GM19328 (cell line): ENCODE measurements around the gene TMBIM6.
"Not testable (repeated sequence)": the region's sequence is repeated elsewhere in the genome, so short reads cannot be mapped to it uniquely, and the experiment has no call there.

Experiments used
- ATAC-seq: cut with Tn5 transposase; IDR thresholded peaks from one replicate; pipeline ENCODE4 v1.9.1; 2021; ENCODE audit warnings: mild to moderate bottlenecking, moderate library complexity; ENCODE audit not compliant: unreplicated experiment

The TMBIM6 gene

DNA sequence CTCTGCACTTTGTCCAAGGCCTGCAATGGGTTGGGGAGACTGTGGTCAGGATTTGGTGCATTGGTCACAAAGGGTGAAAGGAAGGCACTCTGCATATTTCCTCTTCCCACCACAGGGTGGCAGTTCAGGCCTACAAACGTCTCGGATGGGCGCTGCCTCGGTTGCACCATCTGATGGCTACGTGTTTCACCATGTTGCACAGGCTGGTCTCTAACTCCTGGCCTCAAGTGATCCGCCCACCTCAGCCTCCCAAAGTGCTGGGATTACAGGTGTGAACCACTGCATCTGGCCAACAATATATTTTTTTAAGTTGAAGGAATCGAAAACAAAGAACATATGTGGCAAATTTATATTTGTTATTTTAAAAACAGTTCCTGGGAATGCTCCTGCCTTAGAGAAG is 35.1 kb downstream of the TMBIM6 start:
- ATAC-seq = no peak

DNA sequence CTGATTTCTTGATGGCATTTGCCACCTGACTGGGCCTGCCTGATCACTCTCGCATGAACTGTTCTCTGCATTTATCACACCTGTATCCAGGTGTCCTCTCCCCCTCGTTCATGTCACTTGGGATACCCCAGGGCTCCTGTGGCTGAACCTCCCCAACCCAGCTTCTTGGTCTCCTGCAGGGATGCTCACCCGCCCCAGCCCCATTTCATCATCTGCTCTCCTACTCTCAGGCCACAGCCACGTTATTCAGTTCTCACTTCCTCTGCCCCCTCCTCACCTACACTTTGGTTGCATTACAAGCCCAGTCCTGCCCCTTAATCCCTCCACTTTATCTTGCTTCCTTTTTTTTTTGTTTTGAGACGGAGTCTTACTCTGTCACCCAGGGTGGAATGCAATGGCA is 35.5 kb downstream of the TMBIM6 start:
- no peak for ATAC-seq

DNA sequence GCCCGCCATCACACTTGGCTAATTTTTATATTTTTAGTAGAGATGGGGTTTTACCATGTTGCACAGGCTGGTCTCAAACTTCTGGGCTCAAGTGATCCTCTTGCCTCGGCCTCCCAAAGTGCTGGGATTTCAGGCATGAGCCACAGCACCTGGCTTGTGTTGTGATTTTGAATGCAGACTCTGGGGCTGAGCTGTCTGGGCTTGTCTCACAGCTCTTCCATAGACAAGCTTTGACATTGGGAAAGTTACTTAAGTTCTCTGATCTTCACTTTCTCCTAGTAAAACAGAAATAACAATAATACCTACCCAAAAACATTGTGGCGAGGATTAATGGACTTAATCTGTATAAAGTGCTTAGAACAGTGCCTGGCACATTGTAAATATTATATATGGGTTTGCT is 36.0 kb downstream of the TMBIM6 start:
- ATAC-seq = no peak

DNA sequence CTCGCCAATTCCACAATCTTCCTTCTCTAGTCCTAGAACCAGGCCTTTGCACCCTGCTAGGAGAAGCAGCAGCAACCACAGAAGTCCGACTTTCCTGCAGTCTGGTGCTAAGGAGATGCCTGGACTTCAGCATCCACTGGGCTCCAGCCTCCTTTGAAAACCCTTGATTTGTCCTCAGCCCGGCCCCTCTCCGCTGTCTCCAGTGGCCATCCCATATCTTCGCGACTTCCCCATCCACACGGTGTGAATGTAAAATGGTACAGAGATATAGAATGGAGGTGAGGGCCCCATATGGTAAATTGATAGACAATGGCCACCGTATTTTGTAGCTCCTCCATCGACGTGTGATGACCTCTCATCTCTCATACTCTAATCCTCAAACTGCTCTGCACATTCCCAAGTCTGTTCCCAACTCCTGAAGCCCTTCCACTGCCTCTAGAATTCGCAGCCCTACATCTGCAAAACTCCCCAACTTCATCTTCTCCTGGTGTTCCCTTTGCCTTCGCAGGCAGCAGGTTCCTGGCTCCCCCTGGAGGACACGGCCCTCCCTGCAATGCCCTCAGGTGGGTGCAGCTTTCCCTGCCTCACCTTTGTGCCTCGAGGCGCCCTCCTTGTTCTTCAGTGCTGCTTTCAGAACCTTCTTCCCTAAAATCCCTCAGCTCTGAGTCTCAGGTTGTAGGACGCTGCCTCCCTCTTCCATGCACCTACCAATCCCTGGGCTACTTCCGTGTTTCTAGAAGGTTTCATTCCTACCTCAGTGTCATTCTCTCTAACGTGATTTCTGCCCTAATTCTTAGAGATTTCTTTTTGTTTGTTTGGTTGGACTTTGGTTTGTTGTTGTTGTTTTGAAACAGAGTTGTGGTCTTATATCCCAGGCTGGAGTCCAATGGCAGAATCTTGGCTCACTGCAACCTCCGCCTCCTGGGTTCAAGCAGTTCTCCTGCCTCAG is 36.7 kb downstream of the TMBIM6 start:
- no peak for ATAC-seq

DNA sequence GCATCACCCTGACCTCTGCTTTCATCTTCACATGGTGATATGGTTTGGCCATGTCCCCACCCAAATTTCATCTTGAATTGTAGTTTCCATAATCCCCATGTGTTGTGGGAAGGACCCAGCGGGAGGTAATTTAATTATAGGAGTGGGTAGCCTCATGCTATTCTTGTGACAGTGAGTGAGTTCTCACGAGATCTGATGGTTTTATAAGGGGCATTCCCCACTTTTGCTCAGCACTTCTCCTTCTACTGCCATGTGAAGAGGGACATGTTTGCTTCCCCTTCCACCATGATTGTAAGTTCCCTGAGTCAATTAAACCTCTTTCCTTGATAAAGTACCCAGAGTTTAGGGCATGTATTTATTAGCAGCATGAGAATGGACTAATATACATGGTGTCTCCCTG is 38.2 kb downstream of the TMBIM6 start:
- ATAC-seq = no peak

DNA sequence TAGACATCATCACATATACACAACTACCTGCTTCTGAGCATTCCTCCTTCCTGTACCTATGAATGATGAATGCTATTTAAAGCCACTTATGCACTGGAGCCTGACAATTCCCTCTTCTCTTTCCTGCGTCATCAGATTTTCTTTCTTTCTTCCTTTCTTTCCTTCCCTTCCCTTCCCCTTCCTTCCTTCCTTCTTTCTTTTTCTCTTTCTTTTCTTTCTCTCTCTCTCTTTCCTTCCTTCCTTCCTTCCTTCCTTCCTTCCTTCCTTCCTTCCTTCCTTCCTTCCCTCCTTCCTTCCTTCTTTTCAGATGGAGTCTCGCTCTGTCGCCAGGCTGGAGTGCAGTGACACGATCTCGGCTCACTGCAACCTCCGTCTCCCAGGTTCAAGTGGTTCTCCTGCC is 39.6 kb downstream of the TMBIM6 start:
- ATAC-seq = not testable (repeated sequence)

DNA sequence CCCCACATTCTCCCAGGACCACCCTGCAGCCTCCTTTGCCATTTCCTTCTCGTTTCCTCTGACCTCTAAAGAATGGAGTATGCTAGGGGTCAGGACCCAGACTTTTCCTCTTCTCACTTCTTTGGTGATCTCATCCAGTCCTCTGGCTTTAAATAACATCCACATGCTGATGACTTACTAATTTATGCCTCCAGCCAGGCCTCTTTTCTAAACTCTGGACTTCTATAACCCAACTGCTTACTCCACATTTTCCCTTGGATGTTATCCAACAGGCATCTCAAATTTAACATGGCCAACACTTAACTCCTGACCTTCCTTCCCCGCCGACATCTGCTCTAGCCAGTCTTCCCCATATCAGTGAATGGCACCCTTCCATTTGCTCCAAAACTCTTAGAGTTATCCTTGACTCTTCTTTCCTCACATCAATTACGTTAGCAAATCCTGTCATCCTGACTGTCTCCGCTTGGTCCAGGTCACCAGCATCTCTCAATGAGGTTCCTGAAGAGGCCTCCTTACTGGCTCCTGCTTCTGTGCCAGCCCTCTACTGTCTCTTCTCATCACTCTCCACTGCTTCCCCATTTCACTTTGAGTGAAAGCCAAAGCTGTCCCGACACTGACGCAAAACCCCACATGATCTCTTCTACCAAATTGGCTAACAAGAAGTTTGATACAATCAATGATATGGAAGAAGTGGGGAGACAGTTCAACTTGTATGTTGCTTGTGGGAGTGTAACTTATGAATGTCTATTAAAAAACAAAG is 42.7 kb downstream of the TMBIM6 start:
- ATAC-seq = no peak

DNA sequence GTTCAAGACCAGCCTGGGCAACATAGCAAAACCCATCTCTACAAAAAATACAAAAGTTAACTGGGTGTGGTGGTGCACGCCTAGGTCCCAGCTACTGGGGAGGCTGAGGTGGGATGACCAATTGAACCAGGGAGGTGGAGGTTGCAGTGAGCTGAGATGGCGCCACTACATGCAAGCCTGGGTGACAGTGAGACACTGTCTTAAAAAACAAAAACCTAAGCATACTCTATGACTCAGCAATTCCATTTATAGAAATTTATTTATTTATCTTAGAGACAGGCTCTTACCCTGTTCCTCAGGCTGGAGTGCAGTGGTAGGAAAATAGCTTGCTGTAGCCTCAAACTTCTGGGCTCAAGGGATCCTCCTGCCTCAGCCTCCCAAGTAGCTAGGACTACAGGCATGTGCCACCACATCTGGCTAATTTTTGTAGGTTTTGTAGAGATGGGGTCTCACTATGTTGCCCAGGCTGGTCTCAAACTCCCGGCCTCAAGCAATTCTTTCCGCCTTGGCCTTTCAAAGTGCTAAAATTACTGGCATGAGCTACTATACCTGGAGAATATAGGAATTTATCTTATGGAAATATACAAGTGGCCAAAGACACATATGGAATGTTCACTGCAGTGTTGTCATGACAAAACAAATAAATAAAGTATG is 43.5 kb downstream of the TMBIM6 start:
- ATAC-seq = no peak

DNA sequence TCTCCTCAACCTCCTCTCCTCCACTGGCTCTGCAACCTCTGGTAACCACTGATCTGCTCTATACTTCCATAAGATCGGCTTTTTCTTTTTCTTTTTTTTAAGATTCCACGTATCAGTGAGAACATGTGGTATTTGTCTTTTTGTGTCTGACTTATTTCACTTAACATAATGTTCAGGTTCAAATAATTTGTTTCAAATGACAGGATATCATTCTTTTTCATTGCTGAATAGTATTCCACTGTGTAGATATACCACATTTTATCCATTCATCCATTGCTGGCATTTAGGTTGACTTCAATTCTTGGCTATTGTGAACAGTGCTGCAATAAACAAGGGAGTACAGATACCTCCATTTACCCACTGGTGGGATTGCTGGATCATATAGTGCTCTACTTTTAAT is 46.3 kb downstream of the TMBIM6 start:
- ATAC-seq = no peak

DNA sequence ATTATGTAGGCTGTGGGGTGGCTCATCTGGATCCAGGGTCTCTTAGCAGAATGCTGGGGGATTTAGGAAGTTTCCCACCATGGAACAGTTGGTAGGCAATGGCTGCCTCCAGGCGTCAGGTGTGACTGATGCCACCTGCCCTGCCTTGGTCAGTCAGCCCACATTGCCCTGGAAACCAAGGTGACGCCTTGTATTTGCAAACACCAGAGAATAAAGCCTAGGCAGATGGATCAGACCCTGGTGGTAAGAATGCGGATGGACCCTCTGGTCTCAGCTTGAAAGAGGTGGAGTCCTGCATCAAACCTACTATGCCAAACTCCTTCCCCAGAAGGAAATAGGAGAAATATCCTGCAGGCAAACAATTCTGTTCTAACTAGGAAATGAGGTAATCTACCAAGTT is 48.6 kb downstream of the TMBIM6 start:
- ATAC-seq = no peak

DNA sequence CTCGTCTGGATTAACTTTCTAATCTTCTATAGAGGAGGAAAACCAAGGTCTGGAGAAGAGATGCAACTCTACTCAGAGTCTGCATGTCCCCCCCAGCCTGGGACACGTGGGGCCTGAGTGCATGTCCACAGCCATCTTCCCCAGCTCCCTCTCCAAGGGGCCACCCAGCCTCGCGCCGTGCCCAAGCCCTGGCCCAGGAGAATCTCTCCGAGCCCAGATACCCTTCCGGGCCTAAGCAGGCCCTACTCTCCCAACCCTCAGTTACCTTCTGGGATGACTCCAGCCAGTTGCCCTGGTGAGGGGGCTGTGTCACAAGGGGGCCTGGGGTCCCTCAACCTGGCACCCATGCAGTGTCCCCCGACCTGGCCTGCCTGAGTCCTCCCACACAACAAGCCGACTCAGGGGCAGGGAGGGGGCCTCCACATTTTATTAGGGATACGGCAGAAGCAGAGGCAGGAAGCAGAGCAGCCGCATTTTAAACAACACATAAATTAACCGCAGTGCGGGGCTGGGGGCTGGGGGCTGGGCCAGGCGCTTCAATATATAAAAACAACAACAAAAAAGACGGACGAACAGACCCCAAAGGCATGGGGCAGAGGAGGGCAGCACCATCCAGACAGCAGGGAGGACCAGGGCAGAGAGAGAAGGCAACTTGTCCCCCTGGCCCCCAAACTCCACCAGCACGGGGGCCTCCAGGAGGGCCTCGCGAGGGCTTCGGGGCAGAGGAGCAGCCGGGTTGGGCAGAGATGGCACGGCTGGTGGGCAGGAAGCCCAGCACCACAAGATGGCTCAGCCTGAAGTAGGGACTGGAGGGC is 49.6 kb downstream of the TMBIM6 start:
- no peak for ATAC-seq

DNA sequence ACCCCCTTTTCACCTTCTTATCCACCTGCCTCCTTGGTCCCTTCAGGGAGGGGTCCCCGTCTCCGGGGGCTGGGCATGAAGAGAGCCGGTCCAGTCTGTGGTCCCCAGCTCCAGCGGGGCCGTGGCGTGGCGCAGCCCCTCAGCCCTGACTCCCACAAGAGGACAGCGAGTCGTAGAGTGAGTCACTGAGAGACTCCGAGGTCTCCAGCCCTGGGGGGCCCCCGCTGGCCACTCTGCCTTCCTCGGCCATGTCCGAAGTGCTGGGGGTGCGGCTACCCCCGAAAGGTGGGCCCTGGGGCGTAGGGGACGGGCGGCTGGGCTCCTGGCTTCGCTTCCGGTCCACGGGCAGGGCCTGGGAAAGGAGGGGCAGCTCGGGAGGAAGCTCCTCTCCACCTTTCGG is 50.3 kb downstream of the TMBIM6 start:
- ATAC-seq = no peak

DNA sequence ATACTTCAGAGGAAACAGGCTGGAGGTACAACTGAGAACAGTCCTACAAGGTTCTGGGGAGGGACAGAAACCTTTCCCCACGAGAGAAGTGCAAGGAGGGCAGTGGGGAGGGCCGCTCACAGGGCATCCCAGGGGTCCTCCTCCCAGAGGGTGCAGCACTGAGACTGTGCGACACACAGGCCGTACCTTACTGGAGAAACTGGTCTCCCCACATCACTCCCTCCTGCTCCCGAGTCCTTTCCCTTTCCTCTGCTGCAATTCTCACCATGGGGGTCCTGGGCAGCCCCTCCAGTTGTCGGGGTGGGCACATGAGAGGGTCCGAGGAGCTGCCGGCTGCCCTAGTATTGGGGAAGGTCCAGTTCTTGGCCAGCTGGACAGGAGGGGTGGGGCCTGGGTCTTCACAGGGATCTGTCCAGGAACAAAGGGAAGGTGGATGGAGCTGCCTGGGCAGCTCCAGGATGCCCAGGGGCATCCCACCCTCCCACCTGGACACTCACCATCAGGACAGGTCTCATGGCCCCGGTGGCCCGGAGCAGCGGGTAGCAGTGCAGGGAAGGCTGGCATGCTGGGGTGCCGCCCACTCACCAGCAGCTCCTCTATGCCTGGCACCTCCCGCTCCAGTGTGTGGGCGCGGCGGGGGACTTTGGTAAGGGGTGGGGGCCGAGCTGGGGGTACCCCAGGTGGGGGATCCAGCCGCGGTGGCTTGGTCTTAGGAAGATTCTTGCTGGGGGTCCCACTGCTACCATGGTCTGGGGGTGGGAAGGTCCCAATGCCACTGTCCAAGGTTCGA is 51.0 kb downstream of the TMBIM6 start:
- no peak for ATAC-seq

DNA sequence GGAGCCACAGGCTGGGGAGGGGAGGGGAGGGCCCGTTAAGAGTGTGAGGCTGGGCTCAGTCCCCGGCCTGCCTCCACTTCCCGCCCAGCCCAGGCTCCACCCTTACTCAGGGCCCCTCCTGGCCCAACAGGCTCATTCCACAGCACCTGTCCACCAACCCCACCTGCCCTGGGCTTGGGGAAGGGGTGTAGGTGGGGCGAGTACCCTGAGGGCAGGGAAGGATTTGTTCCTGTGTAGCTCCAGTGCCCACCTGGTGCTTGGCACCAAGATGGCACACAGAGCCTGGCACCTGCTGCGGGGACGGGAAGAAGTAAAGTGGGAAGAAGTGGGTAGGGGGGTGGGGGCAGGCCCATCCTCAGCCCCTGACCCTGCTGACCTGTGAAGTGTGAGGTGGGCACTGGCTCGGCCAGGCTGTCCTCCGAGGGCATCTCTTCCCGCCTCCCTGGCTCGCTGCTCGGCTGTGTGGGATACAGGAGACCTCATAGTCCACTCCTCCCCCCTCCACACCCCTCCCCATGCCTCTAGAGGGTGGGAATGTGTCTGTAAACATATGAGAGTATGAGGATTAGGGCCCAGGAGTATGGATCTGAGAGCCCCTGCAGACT is 51.7 kb downstream of the TMBIM6 start:
- ATAC-seq = no peak

DNA sequence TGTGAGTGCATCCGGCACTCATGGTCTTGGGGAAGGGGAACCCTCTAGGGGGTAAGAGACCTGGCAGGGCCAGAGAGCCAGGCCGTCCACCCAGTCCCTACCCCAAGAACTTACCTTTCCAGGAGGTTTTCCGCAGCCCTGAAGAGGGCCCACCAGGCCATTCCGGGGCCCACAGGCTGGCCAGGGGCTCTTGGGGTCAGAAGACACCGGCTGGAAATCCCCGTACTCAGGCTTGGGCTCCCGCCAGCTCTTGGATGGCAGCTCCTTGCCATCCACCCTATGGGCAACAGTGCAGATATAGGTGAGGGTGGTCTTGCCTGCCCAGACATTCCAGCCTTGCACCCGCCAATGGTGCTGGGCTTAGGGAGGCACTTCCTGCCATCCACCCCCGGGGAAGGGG is 52.3 kb downstream of the TMBIM6 start:
- no peak for ATAC-seq

DNA sequence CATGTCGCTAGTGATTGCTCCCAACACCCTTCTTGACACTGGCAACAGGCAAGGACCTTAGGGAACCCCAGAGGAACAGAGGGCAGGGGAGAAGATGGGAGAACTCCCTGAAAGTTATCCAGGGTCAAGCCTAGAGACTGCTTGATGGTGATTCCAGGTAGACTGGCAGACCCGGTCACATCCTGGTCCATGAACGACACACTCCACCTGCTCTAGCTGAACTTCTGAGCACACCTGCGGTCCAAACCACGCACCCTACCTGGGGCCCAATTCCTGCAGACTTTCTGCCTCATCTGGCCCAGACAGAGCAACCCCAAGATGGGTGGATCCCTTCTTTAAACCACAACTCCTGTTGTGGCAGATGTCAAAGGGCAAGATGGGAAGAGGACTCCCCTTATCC is 52.7 kb downstream of the TMBIM6 start:
- no peak for ATAC-seq

DNA sequence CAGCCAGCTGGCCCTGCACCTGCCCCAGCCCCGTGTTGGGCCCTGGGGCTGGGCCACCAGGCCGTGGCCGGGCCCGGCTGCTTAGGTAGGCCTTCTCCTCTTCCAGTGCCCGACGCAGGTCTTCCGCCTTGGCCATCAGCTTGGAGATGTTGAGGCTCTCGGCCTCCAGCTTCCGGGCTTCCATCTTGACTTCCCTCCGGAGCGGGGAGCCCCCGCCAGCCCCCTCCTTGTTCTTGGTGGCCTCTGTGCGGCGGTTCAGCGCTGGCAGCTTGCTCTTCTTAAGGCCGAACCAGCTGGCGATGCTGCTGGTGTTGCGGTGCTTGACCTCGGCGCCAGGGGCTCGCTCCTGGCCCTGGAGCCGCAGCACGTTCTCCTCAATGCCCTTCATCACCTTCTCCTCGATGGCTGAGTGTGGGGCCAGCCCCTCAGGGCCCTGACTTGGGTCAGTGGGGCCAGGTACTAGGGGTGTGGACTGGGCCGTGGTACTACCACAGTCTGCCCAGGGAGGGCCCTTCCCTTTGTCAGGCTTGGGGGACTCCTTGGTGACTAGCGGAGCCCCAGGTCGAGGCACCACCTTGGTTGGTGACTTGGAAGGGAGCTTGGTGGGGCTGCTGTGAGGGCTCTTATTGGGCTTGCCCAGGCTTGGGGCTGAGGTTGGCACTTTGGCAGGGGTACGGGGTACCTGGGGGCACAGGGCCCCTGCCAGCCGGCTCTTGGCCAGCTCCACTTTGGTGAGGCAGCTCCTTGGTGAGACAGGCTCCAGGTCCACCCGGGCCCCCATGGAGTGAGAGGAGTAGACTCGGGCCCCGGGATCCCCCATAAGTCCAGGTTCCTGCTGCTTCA is 53.7 kb downstream of the TMBIM6 start:
- ATAC-seq = no peak

DNA sequence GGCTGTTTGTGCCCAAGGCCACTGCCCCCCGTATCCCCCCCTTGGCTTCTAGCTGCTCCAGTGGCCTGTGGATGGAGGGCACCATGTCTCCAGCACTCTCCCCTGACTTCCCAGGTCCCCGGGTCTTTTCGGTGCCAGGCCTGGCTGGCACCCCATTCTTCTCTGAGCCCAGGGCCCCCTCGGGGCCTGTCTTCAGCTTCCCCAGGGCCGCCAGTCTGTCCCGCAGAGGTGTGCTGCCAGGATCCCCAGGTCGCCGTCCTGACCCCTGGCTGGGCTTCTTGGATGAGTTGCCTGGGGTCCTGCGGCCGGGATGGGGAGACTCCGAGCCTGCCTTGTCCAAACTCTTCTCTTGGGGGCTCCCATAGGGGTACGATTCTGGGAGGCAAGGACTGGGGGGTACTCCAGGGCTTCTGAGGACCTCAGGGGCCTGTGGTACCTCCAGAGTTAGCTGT is 54.3 kb downstream of the TMBIM6 start:
- no peak for ATAC-seq

DNA sequence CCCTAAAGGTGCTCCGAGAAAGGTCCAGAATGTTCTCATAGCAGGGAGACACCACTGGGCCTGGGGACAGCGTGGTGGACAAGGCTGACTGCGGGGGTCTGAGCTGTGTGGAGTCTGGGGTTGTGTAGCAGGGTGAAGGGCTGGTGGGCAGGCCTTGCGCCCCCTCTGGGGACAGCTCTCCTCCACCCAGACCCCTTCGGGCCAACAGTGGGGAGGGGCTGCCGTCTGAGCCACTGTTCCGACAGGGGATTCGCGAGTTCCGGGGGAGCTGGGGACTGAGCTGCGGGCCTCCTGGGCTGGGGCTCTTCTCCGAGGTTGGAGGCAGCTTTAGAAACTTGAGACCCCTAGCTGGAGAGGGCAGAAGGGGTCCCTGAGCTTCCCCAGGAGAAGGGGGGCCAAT is 54.8 kb downstream of the TMBIM6 start:
- ATAC-seq = no peak
